Measurements from ENCODE around the gene GORASP1.

- no peak for TF ChIP-seq POLR2A (IDR thresholded peaks at IDR 0.05; ENCODE audit: low read length)
- TF ChIP-seq GATA1 (IDR thresholded peaks at IDR 0.05; ENCODE audit: low read depth, low read length) = no peak
These were observed 2.3 kb downstream of the GORASP1 start for GRCh38 chr3:39104961-39105686.
